ENCODE data around the gene SLC35F1.

The SLC35F1 gene

DNA sequence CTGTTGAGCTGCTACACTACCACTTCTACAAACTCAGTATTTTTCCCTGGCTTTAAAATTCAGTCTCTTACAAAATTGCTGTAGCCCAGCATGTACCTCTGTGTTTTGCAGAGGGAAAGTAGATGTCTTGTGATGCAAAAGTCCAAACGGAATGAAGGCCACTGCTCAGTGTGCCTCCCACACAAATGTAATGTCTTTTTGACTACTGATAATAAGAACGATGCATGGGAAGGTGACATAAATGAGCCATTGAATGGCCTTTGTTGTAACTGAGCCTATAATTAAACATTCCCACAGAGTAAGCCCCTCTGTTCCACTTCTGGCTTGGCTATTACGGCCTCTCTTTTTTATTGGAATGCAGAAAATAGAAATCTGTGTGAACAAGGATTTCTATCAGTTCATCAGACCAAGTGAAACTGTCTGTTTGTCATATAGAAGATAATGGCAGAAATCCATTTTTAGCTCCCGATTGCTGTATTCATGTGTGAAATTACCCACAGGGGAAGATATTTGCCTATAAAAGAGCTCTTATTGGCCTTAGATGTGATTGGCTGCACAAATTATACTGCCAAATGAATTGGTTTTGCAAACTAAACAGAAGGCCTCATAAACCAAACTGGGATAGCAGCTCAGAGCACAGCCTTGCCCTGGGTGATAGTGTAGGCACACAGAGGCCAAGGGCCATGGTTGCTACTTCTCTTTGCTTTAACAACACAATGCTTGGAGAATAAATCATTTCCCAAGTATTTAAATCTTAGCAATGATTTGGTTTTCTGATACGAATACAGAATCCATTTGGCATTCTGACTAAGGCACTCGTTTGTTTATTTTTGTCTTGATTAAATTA, 399.6 kb downstream of the SLC35F1 start:
- DNase-seq = no peak

GRCh38 chr6:118307581-118307980, 400.5 kb downstream of the SLC35F1 start:
- peak in 1 of 56 donors; percentile 22 for DNase-seq

GRCh38 chr6:118309337-118310093, 402.5 kb downstream of the SLC35F1 start:
- DNase-seq = no peak

DNA sequence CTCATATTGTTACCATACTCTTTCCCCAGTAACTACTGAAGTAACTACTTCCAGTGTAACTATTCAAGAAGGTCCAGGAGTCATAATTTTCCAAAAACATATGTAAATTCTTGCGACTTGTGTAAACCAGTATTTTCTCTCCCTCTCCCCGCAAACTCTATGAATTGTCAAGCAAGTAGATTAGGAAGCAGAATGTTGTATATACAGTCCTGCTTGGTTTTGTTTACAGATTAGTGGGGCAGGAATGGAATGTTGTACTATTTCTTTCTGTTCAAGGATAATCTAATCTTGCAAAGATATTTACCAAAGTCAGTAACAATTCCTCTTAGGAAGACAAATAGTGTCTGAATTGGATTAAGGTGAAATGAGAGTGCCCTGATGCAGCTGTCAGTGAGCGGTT, 406.1 kb downstream of the SLC35F1 start:
- no peak for DNase-seq

DNA sequence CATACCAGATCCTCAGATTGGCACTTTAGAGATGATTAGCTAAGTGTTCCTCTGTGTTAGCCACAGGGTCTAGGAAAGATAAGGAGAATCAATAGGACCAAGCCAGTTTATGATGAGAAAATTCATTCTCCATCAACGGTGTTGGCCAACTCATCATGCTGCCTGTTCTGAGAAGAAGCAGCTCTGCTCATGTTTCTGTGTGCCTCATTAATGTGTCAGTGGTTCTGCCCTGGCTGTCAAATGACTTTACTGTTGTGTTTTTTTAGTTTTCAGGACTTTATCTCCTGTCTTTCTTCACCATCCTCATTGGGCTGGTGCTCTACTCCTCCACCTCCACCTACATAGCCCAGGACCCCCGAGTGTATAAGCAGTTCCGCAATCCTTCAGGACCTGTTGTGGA, 406.7 kb downstream of the SLC35F1 start:
- DNase-seq = no peak

DNA sequence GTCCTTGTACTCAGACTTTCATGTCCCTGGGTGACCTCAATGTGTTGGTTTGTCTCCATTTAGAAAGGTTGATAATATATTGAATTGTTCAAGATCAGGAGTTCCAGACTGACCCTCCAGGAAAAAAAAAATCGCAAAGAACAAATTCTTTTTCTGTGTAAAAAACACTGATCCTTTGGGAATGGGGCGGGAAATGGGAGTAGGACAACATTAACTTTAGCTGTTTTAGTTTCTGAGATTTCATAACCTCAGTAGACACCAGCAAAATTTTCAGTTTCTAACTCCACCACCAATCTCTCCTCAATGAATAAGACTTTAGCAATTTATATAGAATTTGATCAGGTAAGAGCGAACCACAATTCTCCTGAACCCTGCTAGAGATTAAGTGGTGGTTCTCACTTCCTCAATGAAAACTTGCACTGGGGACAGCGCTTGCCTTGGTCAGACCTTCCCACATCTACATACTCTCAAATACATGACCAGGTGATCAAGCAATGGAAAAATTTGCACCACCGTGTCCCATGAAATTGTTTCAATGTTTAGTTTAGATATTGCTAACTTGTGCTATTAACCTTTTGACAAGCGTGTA, 409.8 kb downstream of the SLC35F1 start:
- DNase-seq = no peak

GRCh38 chr6:118317581-118318563, 410.8 kb downstream of the SLC35F1 start:
- no peak for DNase-seq

DNA sequence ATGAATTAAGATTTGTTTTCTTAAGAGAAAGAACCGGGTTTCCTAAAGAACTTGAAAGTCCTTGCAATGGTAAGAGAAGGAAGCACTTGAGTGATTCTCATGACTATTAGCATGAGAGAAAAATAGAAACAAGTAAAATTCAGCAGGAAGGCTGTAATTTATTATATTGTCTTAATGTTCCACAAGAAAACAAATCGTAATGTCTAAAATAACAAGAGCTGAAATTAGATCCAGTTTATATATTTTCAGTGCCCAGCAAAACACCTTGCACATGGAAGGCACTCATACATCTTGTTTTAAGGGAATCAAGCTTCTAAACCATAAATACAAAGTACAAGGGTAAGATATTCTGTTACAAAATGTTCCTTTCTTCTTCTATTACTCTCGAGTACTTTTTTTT, 411.6 kb downstream of the SLC35F1 start:
- DNase-seq = no peak

DNA sequence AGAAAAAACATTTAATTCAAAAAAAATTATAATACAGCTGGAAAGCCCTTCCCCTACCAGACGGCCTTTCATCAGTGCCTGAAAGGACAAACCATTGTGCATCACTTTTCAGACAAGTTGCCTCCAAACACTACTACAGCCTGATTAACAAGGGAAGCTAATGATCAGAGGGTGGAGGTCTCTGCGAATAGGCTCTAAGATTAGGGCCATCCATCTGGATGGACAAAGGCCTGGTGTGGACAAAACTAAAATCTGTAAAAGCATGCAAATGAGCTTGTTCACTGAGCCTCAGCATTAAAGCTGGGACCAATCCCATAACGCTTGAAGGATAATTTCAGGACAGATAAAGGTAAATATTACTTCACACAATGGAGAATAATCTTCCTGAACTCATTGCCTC, 412.4 kb downstream of the SLC35F1 start:
- no peak for DNase-seq

GRCh38 chr6:118319894-118320649, 413.0 kb downstream of the SLC35F1 start:
- peak in 10 of 56 donors; percentile 3 to 22 (median 12) for DNase-seq

GRCh38 chr6:118320652-118321051, 413.6 kb downstream of the SLC35F1 start:
- peak in 4 of 56 donors; percentile 4 to 40 (median 7) for DNase-seq

DNA sequence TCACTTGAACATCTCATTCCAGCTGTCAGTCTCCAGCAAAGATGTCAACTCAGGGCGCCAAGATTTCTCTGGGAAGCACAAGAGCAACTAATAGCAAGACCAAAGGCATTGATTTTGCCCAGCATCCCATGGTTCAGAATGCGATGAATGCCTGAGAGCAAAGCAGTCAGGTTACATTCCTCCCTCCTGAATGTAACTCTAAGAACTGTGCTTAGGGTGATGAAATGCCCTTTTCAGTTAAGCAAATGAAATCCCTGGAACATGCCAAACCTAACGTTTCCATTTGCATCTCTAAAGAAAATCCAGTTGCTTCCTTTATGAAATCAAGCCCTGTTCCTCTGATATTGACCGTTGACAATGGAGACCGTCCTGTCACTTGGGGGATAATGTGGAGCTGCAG, 417.1 kb downstream of the SLC35F1 start:
- no peak for DNase-seq

DNA sequence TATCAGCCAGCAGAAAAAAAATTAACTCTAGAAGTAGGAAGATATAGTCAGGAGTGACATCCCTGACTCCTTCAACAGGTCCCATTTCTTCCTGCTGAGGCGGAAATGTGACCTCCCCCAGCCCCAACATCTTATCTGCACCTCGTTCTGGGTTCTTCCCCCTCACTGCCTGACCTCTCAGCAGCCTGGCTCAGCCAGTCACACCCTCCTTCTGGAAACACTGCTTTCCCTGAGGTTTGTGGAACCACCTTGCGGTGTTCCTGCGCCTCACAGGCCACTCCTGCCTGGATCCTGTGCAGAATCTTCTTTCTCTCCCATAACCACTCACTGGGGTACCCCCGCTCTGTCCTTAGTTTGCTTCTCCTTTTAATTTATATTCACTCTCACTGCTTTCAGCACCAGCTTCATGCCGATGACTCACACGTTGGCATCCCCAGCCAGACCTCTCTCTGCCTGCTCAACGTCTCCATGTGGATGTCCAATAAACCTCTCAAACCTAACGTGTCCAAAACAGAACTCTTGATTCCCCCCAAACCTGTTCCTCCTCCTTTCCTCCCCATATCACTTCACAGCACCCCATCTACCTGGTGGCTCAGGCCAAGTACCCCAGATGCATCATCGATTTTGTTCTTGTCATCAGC, 418.3 kb downstream of the SLC35F1 start:
- no peak for DNase-seq

DNA sequence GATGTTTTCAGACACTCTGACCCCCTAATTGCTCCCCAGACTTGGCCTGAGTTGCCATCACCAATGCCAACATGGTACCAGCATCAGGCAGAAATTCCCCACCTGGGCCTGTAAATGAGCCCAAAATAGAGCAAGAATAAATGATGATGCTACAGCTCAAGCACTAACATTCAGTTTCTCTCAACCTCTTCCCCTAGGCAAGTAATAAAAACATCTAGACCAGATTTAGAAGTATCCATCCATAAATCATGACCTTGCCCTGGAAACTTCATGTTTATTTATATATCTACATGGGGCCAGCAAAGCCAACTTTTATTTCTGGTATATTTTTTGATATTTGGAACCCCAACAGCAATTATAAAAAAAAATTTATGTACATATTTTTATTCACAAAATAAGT, 419.6 kb downstream of the SLC35F1 start:
- no peak for DNase-seq

DNA sequence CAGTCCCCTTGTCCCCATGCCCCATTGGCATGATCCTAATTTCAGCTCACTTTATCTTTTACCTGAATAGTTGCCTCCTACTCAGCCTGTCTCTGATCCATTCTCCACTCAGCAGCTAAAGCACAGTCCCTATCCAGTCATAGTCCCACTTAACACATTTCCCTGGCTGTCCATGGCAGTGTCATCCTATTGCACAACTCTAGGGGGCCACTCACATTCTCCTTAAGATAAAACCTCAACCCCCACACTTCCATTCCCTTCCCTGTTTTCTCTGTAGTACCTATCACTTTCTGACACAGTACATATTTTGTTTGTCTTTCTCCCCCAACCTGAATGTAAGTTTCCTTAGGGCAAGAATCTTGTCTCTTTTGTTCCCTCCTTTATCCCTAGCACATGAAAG, 420.2 kb downstream of the SLC35F1 start:
- DNase-seq = no peak

DNA sequence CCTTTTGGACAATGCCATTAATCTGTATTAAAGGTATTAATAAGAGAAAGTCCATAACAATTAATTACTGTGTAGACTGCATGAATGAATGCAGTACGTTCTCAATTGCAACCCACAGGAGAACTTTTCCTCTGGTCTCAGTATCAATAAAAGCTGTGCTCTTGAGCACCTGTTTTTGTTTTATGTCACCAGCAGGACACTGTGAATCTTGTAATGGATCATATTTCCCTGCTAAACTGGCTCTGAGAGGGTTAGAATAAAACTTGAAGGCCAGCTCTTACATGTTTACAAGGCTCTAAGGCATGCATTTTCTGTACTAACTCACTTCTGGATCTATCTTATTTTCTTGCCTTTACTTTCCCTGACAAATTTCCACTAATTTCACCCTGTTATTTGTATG, 426.7 kb downstream of the SLC35F1 start:
- DNase-seq = no peak

GRCh38 chr6:118334634-118335033, 427.6 kb downstream of the SLC35F1 start:
- DNase-seq = no peak

- DNase-seq = no peak
Measured at GRCh38 chr6:118335325-118335816, 428.3 kb downstream of the SLC35F1 start.

- DNase-seq = no peak
Measured at GRCh38 chr6:118344014-118344670, 437.1 kb downstream of the SLC35F1 start.
